SHP77 treated with DMSO at 0.1 percent for 48 hours (cell line): Measurements from ENCODE around the gene ZC3H12D.
"Not testable (repeated sequence)": the region's sequence is repeated elsewhere in the genome, so short reads cannot be mapped to it uniquely, and the experiment has no call there.

Experiments
- DNase-seq: peaks from one replicate; lab custom pipeline; 2025; lab: John Stamatoyannopoulos, UW

The ZC3H12D gene

DNA sequence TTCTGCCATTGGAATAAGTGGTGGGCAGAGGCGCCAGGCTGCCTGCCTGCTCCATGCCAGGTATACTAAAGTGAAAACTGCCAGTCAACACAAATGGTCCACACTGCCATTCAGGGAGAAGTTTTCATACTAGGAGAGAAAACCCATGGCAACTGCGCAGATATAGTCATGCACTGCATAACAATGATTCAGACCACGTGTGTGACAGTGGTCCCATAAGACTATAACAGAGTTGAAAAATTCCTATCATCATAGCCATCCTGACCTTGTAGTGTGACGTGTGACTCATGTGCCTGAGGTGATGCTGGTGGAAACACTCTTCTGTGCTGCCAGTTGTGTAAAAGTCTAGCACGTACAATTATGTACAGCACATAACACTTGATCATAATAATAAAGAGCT is 25.1 kb downstream of the ZC3H12D start:
- no peak for DNase-seq

DNA sequence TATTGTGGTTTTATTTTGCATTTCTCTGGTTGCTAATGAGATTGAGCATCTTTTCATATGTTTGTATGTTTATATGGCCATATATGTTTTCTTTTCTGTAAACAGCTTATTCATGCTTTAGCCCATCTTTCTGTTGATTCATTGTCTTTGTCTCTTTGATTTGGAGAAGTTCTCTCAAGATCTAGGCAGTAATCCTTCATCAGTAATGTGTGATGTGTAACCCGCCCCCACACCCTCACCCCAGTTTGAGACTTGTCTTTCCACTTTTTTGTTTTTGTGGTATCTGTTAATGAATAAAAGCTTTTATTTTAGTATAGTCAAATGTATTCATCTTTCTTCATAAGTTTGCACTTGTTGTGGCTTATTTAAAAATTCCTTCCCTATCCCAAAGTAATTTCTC is 26.0 kb downstream of the ZC3H12D start:
- DNase-seq: no peak

DNA sequence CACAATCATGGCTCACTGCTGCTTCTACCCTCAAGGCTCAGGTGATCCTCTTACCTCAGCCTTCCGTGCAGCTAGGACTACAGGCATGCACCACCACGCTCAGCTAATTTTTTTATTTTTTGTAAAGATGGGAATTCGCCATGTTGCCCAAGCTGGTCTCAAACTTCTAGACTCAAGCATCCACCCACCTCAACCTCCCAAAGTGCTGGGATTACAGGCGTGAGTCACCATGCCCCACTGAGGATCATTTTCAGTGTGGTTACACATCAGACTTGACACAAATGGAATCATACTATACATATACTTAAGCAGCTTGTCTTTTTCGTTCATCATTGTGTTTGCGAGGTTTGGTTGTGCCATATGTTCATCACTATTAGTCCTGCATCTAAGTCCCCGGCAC is 26.6 kb downstream of the ZC3H12D start:
- DNase-seq: no peak

- no peak for DNase-seq
Measured at GRCh38 chr6:149457316-149457884, 27.4 kb downstream of the ZC3H12D start.

DNA sequence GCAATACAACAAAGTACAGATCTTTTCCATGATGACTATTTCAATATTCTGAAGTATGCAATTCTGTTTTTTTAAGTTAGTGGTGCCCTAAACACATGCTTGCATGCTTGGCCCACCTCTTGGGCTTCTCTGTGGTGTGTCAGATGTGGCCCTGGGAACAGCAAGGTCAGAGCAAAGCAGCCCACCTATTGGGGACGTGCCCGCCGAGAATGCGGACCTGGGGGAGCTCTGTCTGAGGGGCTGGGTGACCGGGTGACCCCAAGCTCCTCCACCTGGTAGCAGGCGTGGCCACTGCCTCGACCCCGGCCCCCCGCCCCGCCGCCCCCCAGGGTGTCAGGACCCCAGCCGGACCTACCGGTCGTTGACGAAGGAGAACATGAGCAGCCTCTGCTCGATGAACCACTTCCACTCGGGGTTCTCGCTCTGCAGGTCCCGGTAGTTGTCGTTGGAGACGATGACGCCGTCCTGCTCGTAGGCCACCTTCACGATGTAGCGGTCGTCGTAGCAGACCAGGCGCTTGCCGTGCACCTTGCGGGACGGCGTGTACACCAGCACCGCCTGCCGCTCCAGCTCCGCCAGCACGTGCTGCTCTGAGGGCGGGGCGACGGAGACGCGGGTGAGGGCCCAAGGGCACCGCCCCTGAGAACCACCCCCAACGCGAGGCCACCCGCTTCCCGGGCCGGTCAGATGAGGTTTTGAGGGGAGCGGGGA is 28.3 kb downstream of the ZC3H12D start:
- no peak for DNase-seq

GRCh38 chr6:149455031-149455732 is 29.6 kb downstream of the ZC3H12D start:
- DNase-seq: peak; percentile 10

GRCh38 chr6:149454346-149454848 is 30.4 kb downstream of the ZC3H12D start:
- peak; percentile 36 for DNase-seq

DNA sequence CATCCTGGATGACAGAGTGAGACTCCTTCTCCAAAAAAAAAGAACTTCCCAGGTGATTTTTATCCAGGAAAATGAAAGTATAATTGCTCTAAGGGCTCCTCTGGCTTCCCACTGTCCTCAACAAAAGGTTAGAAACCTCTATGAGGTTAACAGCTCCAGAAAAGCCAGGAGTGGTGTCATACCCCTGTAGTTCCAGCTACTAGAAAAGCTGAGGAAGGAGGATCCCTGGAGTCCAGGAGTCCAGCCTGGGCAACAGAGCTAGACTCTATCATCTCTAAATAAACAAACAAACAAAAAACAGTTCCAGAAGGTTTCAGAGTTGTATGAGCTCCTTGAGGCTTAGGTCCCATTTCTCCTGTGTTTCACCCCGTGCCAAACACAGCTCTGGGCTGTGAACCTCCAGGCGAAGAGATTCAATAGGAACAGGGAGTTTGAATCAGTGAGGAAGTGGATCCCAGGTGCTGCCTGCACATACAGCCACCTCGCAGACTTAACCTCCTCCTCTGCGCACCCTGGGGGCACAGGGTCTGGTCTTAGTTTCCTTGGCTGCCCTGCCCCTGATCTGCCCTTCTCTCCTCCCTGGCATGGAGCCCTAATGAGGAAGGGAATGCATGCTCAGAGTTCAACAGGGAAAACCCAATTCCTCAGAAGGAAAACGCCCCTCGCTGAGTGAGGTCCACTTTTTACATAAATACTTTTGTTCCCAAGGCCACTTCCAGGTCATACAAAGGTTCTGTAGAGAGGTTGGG is 31.0 kb downstream of the ZC3H12D start:
- DNase-seq: no peak

GRCh38 chr6:149452037-149452939 is 32.5 kb downstream of the ZC3H12D start:
- DNase-seq: no peak

- DNase-seq: no peak
Measured at GRCh38 chr6:149451376-149452036, 33.3 kb downstream of the ZC3H12D start.

DNA sequence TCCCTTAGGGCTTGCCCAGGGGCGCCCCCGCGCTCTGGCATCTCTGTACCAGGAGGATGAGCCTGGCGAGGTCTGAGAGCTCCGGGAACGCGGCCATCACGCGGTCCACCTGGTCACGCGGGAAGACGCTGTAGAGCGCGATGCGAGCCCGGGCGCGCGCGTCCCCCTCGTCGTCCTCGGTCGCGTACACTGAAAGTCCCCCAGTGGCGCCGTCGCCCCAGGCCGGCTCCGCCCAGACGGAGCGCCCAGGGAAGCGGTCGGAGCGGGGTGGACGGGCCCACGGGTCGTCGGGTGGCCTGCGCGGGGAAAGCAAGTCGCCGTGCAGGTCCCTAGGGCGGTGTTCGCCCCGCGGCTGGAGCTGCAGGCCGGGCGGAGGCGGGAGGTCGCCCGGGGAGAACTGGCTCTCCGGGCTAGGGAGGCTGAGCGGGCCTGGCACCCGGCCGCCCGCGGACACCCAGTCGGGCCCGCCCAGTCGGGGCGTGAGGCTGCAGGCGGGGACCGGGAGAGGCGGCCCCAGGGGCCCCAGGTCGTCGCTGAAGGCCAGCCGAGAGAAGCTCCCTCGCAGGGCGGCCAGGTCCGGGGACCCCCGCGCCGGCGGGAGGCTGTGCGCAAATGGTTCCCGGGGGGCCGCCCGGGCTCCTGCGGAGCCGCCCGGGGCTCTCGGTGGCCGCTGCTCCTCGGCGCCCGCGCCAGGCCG is 34.0 kb downstream of the ZC3H12D start:
- no peak for DNase-seq

DNA sequence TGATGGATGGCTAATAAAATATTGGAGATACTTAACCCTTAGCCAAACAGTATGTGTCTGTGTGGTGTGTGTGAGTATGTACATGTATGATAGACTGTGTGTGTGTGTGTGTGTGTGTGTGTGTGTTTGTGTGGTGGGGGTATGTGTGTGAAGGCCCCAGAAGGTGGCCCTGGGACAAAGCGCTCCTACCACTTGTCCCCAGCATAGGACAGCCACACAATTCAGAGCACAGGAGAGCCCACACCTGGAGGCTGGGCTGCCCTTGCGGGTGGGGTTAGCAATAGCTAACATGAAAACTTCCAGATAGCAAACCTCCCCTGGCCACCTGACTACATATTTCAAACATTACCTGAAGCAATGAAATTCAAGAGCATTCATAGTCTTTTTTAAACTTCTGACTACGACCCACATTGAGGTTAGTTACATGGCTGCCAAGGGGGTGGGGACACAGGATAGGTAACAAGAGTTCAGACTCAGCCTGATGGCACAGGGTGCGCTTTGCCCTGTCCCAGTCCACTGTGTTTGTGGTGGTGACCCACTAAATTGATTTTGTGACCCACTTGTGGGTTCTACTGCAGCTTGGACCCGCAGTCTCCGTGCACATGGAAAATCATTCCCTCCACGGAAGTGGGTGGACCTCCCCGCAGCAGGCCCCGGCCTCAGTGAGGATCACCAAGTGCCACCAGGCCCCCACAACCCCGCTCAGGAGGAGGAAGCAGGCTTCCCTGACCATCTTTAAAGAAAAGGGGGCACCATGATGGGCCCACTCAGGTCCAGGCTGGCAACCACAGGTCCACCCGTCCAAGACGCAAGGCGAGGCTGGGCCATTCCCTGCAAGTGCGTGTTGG is 34.8 kb downstream of the ZC3H12D start:
- DNase-seq: no peak

- no peak for DNase-seq
Measured at GRCh38 chr6:149448821-149449453, 35.9 kb downstream of the ZC3H12D start.

- DNase-seq: no peak
Measured at GRCh38 chr6:149446791-149447376, 37.9 kb downstream of the ZC3H12D start.

DNA sequence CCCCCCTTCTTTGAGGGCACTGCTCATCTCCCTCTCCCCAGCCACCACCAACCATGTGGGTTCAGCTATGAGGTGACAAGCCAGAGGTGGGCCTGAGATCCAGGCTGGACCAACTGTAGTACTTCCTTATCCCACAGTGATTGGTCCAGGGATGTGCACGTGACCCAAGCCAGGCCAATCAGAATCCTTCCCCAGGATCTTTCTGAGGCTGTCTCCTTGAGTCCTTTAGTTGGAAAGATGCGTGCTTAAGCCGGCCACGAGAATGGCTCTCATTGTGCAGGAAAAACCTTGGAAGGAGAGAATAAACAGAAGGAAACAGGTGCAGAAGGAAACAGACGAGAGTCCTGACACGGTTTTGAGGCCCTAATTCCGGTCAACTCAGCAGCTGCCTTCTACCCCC is 39.2 kb downstream of the ZC3H12D start:
- DNase-seq: peak; percentile 80

DNA sequence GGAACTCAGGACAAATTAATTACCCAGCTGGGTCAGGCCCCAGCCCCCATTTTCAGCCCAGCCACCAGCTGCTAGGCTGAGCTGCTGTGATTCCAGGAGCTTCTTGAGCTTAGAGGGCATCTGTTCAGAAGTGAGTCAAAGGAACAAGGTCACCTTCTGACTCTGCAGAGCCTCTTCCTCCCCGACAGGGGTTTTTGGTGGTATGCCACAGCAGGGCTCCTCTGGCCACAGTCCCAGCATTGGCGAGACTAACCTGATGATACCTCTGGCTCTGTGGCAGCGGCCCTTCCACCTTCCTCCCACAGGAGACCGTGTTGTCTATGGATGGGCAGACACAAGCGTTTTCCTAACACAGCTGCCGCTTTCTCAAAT is 39.7 kb downstream of the ZC3H12D start:
- DNase-seq: peak; percentile 68

DNA sequence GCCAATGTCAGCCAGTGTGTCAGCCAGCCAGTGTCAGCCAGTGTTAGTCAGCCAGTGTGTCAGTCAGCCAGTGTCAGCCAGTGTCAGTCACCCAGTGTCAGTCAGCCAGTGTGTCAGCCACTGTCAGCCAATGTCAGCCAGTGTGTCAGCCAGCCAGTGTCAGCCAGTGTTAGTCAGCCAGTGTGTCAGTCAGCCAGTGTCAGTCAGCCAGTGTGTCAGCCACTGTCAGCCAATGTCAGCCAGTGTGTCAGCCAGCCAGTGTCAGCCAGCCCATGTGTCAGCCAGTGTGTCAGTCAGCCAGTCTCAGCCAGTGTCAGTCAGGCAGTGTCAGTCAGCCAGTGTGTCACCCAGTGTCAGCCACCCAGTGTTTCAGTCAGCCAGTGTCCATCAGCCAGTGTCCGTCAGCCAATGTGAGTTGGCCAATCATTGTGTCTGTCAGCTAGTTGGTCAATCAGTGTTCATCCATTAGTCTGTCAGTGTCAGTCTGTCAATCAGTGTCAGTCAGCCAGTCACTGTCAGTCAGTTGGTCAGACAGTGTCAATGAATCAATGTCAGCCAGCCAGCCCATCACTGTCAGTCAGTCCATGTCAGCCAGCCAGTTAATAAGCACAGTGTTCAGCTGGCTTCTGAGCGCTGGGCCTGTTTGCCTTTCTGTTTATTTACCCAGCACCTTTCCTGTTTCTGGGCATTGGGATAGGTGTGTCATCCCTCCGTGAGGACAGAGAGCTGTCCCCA is 40.3 kb downstream of the ZC3H12D start:
- not testable (repeated sequence) for DNase-seq
